Activated CD8-positive, alpha-beta memory T cell treated with anti-CD3 and anti-CD28 coated beads, Interleukin-2, amount 50 U/mL, for 48 hours (primary cell): ENCODE data around the gene PMFBP1.

ENCODE experiments used
- DNase-seq: peaks from one replicate; pipeline ENCODE4 v3.0.0-alpha.2; 2020

The PMFBP1 gene

GRCh38 chr16:72187551-72187950 lies 15.6 kb upstream of the PMFBP1 start:
- no peak for DNase-seq

GRCh38 chr16:72182976-72183375 lies 11.0 kb upstream of the PMFBP1 start:
- DNase-seq = no peak

- DNase-seq = no peak
These were observed 7.4 kb upstream of the PMFBP1 start for GRCh38 chr16:72179204-72179970.

GRCh38 chr16:72174726-72175125 lies 2.8 kb upstream of the PMFBP1 start:
- no peak for DNase-seq

GRCh38 chr16:72173997-72174396 lies 2.0 kb upstream of the PMFBP1 start:
- DNase-seq = no peak

- no peak for DNase-seq
These were observed 719 bp downstream of the PMFBP1 start for GRCh38 chr16:72171236-72171635.

- DNase-seq = no peak
These were observed 2.2 kb downstream of the PMFBP1 start for GRCh38 chr16:72169708-72170107.

- DNase-seq = no peak
These were observed 3.6 kb downstream of the PMFBP1 start for GRCh38 chr16:72168365-72168764.

- no peak for DNase-seq
These were observed 4.9 kb downstream of the PMFBP1 start for GRCh38 chr16:72166954-72167561.

GRCh38 chr16:72166151-72166550 lies 5.8 kb downstream of the PMFBP1 start:
- no peak for DNase-seq

- no peak for DNase-seq
These were observed 7.3 kb downstream of the PMFBP1 start for GRCh38 chr16:72164691-72165090.

GRCh38 chr16:72162105-72162692 lies 9.8 kb downstream of the PMFBP1 start:
- no peak for DNase-seq

GRCh38 chr16:72159801-72160200 lies 12.2 kb downstream of the PMFBP1 start:
- no peak for DNase-seq

GRCh38 chr16:72159386-72159785 lies 12.6 kb downstream of the PMFBP1 start:
- DNase-seq = no peak

GRCh38 chr16:72149676-72150464 lies 22.1 kb downstream of the PMFBP1 start:
- DNase-seq = no peak

- no peak for DNase-seq
These were observed 29.5 kb downstream of the PMFBP1 start for GRCh38 chr16:72142476-72142875.

GRCh38 chr16:72139908-72140307 lies 32.0 kb downstream of the PMFBP1 start:
- no peak for DNase-seq

- no peak for DNase-seq
These were observed 33.8 kb downstream of the PMFBP1 start for GRCh38 chr16:72138064-72138572.

- DNase-seq = no peak
These were observed 34.4 kb downstream of the PMFBP1 start for GRCh38 chr16:72137380-72138063.

GRCh38 chr16:72134507-72134906 lies 37.4 kb downstream of the PMFBP1 start:
- DNase-seq = no peak

GRCh38 chr16:72132726-72133125 lies 39.2 kb downstream of the PMFBP1 start:
- no peak for DNase-seq

- DNase-seq = no peak
These were observed 40.9 kb downstream of the PMFBP1 start for GRCh38 chr16:72131036-72131435.
